HG03280 (cell line): Measurements from ENCODE around the gene CEACAM19.
"Not testable (repeated sequence)": the region's sequence is repeated elsewhere in the genome, so short reads cannot be mapped to it uniquely, and the experiment has no call there.

ENCODE experiments used
- ATAC-seq: cut with Tn5 transposase; IDR thresholded peaks from one replicate; pipeline ENCODE4 v1.9.1; 2021; ENCODE audit warnings: mild to moderate bottlenecking, moderate library complexity; ENCODE audit not compliant: unreplicated experiment

CEACAM19 gene

GRCh38 chr19:44670027-44670426 lies 1.3 kb upstream of the CEACAM19 start:
- not testable (repeated sequence) for ATAC-seq

- ATAC-seq: no peak
Measured at GRCh38 chr19:44672226-44672625, 944 bp downstream of the CEACAM19 start.

- no peak for ATAC-seq
Measured at GRCh38 chr19:44673510-44673909, 2.2 kb downstream of the CEACAM19 start.

GRCh38 chr19:44675521-44675920 lies 4.2 kb downstream of the CEACAM19 start:
- no peak for ATAC-seq

GRCh38 chr19:44677019-44677811 lies 5.9 kb downstream of the CEACAM19 start:
- ATAC-seq: no peak

GRCh38 chr19:44680536-44680935 lies 9.3 kb downstream of the CEACAM19 start:
- ATAC-seq: no peak

GRCh38 chr19:44681992-44682790 lies 10.9 kb downstream of the CEACAM19 start:
- ATAC-seq: no peak

GRCh38 chr19:44682807-44683206 lies 11.5 kb downstream of the CEACAM19 start:
- no peak for ATAC-seq

- no peak for ATAC-seq
Measured at GRCh38 chr19:44683434-44684210, 12.3 kb downstream of the CEACAM19 start.

- not testable (repeated sequence) for ATAC-seq
Measured at GRCh38 chr19:44684396-44684795, 13.1 kb downstream of the CEACAM19 start.

- ATAC-seq: no peak
Measured at GRCh38 chr19:44684892-44685863, 13.9 kb downstream of the CEACAM19 start.

- ATAC-seq: no peak
Measured at GRCh38 chr19:44685877-44686276, 14.6 kb downstream of the CEACAM19 start.

- no peak for ATAC-seq
Measured at GRCh38 chr19:44686896-44687295, 15.6 kb downstream of the CEACAM19 start.

- ATAC-seq: no peak
Measured at GRCh38 chr19:44687888-44688287, 16.6 kb downstream of the CEACAM19 start.

GRCh38 chr19:44689290-44690130 lies 18.2 kb downstream of the CEACAM19 start:
- no peak for ATAC-seq

- ATAC-seq: no peak
Measured at GRCh38 chr19:44690131-44690440, 18.8 kb downstream of the CEACAM19 start.

GRCh38 chr19:44692379-44692721 lies 21.1 kb downstream of the CEACAM19 start:
- ATAC-seq: no peak

- no peak for ATAC-seq
Measured at GRCh38 chr19:44694184-44694579, 22.9 kb downstream of the CEACAM19 start.

- no peak for ATAC-seq
Measured at GRCh38 chr19:44696939-44697669, 25.8 kb downstream of the CEACAM19 start.
